Colonic mucosa (tissue), 4 donors: ENCODE results near the gene CHD6. TPM values are rescaled to one million over a fixed set of nuclear protein-coding genes. Genes with fewer than 3 reads are reported as not detected.

ENCODE experiments used
- DNase-seq: peaks from one replicate; pipeline ENCODE4 v3.0.0-alpha.2; 2020
- H3K27ac ChIP-seq: fragments of 200-600 bp; one replicate; pipeline ENCODE4 v1.8.0; 2021
- H3K27me3 ChIP-seq: fragments of 200-600 bp; one replicate; pipeline ENCODE4 v1.8.0; 2021
- H3K36me3 ChIP-seq: fragments of 200-600 bp; one replicate; pipeline ENCODE4 v1.8.0; 2021
- H3K4me1 ChIP-seq: fragments of 200-600 bp; one replicate; pipeline ENCODE4 v1.8.0; 2021; ENCODE audit warnings: mild to moderate bottlenecking
- H3K4me3 ChIP-seq: fragments of 200-600 bp; one replicate; pipeline ENCODE4 v1.8.0; 2021
- H3K9ac ChIP-seq, 2 donors: one replicate each; pipeline ENCODE4 v1.7.0; 2013; ENCODE audit warnings: control low read depth in 2 of 2, low read depth in 2 of 2, low read length in 2 of 2
- H3K9me3 ChIP-seq: fragments of 200-600 bp; one replicate; pipeline ENCODE4 v1.8.0; 2021
- CTCF ChIP-seq: fragments of 200-600 bp; IDR thresholded peaks from one replicate; pipeline ENCODE4 v1.8.0; 2022; ENCODE audit warnings: antibody characterized with exemption, mild to moderate bottlenecking
- intact Hi-C: fragments of 100-400 bp; cut with DNase I; formaldehyde crosslinking; loops from one replicate; pipeline ENCODE4 v1.14.1; 2022
- total RNA-seq, 2 donors: library from RNA; stranded (reverse); fragmentation: NEBNext Ultra II Directional in 1 of 2; extraction: Animal tissue kit (Norgen Biotek cat#: 25700) in 1 of 2; gene quantifications; one replicate each; pipeline ENCODE4 v1.2.1, GENCODE V29; 2021
- donor health status: healthy.
- donor health status: DM: no; HTN: no; CAD: no.
- donor health status: DM: no; HTN: no; CAD: no.

CHD6 gene
- total RNA-seq, 2 donors from 2014 or later: 18.9 to 27.2 TPM

- Histone ChIP-seq H3K4me3 (no peak overlapping the region), H3K27me3 (no peaks in the 10 kb centered on the region), H3K9ac (no peak overlapping the region), H3K27ac (no peak overlapping the region), H3K4me1 (no peaks in the 10 kb centered on the region), H3K9me3 (no peaks in the 10 kb centered on the region), H3K36me3 (no peaks in the 10 kb centered on the region)
- TF ChIP-seq CTCF: no peak
- no peak for DNase-seq
- intact Hi-C loops: no loop called here
Measured at GRCh38 chr20:41480054-41480770, 138.0 kb downstream of the CHD6 start.

GRCh38 chr20:41479113-41479512 lies 139.1 kb downstream of the CHD6 start:
- no peak for TF ChIP-seq CTCF
- Histone ChIP-seq H3K9me3 (no peaks in the 10 kb centered on the region), H3K36me3 (no peaks in the 10 kb centered on the region), H3K27ac (no peak overlapping the region), H3K27me3 (no peaks in the 10 kb centered on the region), H3K4me3 (no peak overlapping the region), H3K4me1 (no peaks in the 10 kb centered on the region), H3K9ac (no peak overlapping the region)
- DNase-seq: no peak
- intact Hi-C loops: no loop called here

GRCh38 chr20:41478026-41478425 lies 140.2 kb downstream of the CHD6 start:
- no peak for DNase-seq
- intact Hi-C loops: no loop called here
- TF ChIP-seq CTCF: no peak

GRCh38 chr20:41476446-41476845 lies 141.7 kb downstream of the CHD6 start:
- H3K9me3 ChIP-seq: no peaks in the 10 kb centered on the region
- TF ChIP-seq CTCF: no peak
- H3K4me3 ChIP-seq: no peak overlapping the region
- peak overlapping the region; percentile 5 for H3K27ac ChIP-seq
- no peaks in the 10 kb centered on the region for H3K4me1 ChIP-seq
- H3K27me3 ChIP-seq: no peaks in the 10 kb centered on the region
- no peak overlapping the region for H3K9ac ChIP-seq
- intact Hi-C loops: no loop called here
- no peaks in the 10 kb centered on the region for H3K36me3 ChIP-seq
- DNase-seq: no peak

More at GRCh38 chr20:41478026-41478425, 140.2 kb downstream of the CHD6 start:
- H3K9ac ChIP-seq: no peak overlapping the region
- H3K9me3 ChIP-seq: no peaks in the 10 kb centered on the region
- no peaks in the 10 kb centered on the region for H3K4me1 ChIP-seq
- no peak overlapping the region for H3K4me3 ChIP-seq
- no peaks in the 10 kb centered on the region for H3K36me3 ChIP-seq
- H3K27me3 ChIP-seq: no peaks in the 10 kb centered on the region
- no peak overlapping the region for H3K27ac ChIP-seq

- no peaks in the 10 kb centered on the region for H3K27me3 ChIP-seq
- DNase-seq: peak; percentile 49
- H3K4me3 ChIP-seq: no peak overlapping the region
- no peaks in the 10 kb centered on the region for H3K36me3 ChIP-seq
- H3K4me1 ChIP-seq: no peaks in the 10 kb centered on the region
- H3K27ac ChIP-seq: peak overlapping the region; percentile 5
- H3K9me3 ChIP-seq: no peaks in the 10 kb centered on the region
- intact Hi-C loops: no loop called here
- TF ChIP-seq CTCF: no peak
- no peak overlapping the region for H3K9ac ChIP-seq
Measured at GRCh38 chr20:41476013-41476441, 142.2 kb downstream of the CHD6 start.
